Measurements from ENCODE around the gene ITGA1.

- TF ChIP-seq CTCF (IDR thresholded peaks at IDR 0.05) (no peak), ZFX (IDR thresholded peaks at IDR 0.05; ENCODE audit: borderline replicate concordance) (no peak)
These were observed 107.4 kb downstream of the ITGA1 start for GRCh38 chr5:52895075-52895474.
